ENCODE results near the gene HYCC1. TPM values are rescaled to one million over a fixed set of nuclear protein-coding genes. Genes with fewer than 3 reads are reported as not detected.
A peak's percentile ranks its signal among the peaks of the same experiment; 100 is the strongest.

Gene HYCC1
- polyA plus RNA-seq, 3 donors: 4.7 to 12.7 (median 12.1) TPM

- peaks cover 11% of the 10 kb centered on the region for H3K4me1 Mint-ChIP-seq
- DNase-seq: peak in 2 of 3 donors; percentile 5 to 19
- no peak overlapping the region for H3K27ac Mint-ChIP-seq
- H3K4me3 Mint-ChIP-seq: no peak overlapping the region
- H2AFZ ChIP-seq (ENCODE audit: insufficient read depth, low read depth, low read length, poor library complexity, severe bottlenecking): no peak overlapping the region
- peaks cover 0 to 3% (median 0%) of the 10 kb centered on the region in 7 donors for H3K9me3 Mint-ChIP-seq
- H3K4me1 ChIP-seq (ENCODE audit: control insufficient read depth in 1 of 2, insufficient read depth in 2 of 2, low read length in 2 of 2): peaks cover 40 to 53% of the 10 kb centered on the region in 2 donors
- no peak overlapping the region for H3K9ac ChIP-seq (ENCODE audit: insufficient read depth, low read length, poor library complexity, severe bottlenecking)
- no peak overlapping the region for H3K27ac ChIP-seq (ENCODE audit: low read depth in 1 of 2, low read length in 2 of 2)
- H4K20me1 ChIP-seq (ENCODE audit: insufficient read depth, low read length): peaks cover 47% of the 10 kb centered on the region
- no peaks in the 10 kb centered on the region for H3K27me3 ChIP-seq (ENCODE audit: control insufficient read depth in 2 of 2, insufficient read depth in 2 of 2, low read length in 2 of 2)
- H3K4me2 ChIP-seq (replicated peaks; ENCODE audit: extremely low read depth, low read length, poor library complexity, severe bottlenecking): peak overlapping the region; percentile 23
- peaks cover 0 to 3% (median 0%) of the 10 kb centered on the region in 3 donors for H3K27me3 Mint-ChIP-seq (ENCODE audit: low read depth in 3 of 3)
- peaks cover 71% of the 10 kb centered on the region for H3K79me2 ChIP-seq (ENCODE audit: insufficient read depth, low read length)
- H3K36me3 ChIP-seq (replicated peaks in 1 of 2; ENCODE audit: control insufficient read depth in 1 of 2, insufficient read depth in 2 of 2, low read length in 2 of 2): no peaks in the 10 kb centered on the region
- H3K4me3 ChIP-seq (replicated peaks in 1 of 3; ENCODE audit: low read depth in 2 of 3, low read length in 3 of 3): peak overlapping the region in 1 of 3 experiments; percentile 26
- 67% methylated on average over 3 of the region's 3 CpGs for WGBS (ENCODE audit: insufficient coverage)
- no peak for TF ChIP-seq CTCF (IDR thresholded peaks at IDR 0.05)
- H3K9me3 ChIP-seq (replicated peaks in 1 of 2; ENCODE audit: control insufficient read depth in 1 of 2, insufficient read depth in 1 of 2, low read length in 2 of 2): no peaks in the 10 kb centered on the region
- intact Hi-C loops (cut with micrococcal nuclease): loop anchor here in 1 of 2 donors (5.0 to 10.0 kb wide), 2 partner anchors 46 to 447 kb away; no protein-coding TSS in a partner anchor
- no peaks in the 10 kb centered on the region for H3K36me3 Mint-ChIP-seq
Measured at GRCh38 chr7:23011222-23011924, 2.6 kb downstream of the HYCC1 start.

- TF ChIP-seq CTCF (IDR thresholded peaks at IDR 0.05): no peak
- H3K9ac ChIP-seq (ENCODE audit: insufficient read depth, low read length, poor library complexity, severe bottlenecking): no peak overlapping the region
- H3K27me3 ChIP-seq (ENCODE audit: control insufficient read depth in 2 of 2, insufficient read depth in 2 of 2, low read length in 2 of 2): no peaks in the 10 kb centered on the region
- Mint-ChIP-seq H3K27ac (no peak overlapping the region), H3K36me3 (no peaks in the 10 kb centered on the region), H3K4me3 (no peak overlapping the region), H3K27me3 (ENCODE audit: low read depth in 3 of 3) (no peaks in the 10 kb centered on the region), H3K9me3 (peaks cover 0 to 5% (median 0%) of the 10 kb centered on the region in 7 donors), H3K4me1 (peaks cover 5% of the 10 kb centered on the region)
- H3K79me2 ChIP-seq (ENCODE audit: insufficient read depth, low read length): peaks cover 91% of the 10 kb centered on the region
- H3K9me3 ChIP-seq (replicated peaks in 1 of 2; ENCODE audit: control insufficient read depth in 1 of 2, insufficient read depth in 1 of 2, low read length in 2 of 2): no peaks in the 10 kb centered on the region
- no peak overlapping the region for H2AFZ ChIP-seq (ENCODE audit: insufficient read depth, low read depth, low read length, poor library complexity, severe bottlenecking)
- H3K4me1 ChIP-seq (ENCODE audit: control insufficient read depth in 1 of 2, insufficient read depth in 2 of 2, low read length in 2 of 2): peaks cover 31 to 41% of the 10 kb centered on the region in 2 donors
- H4K20me1 ChIP-seq (ENCODE audit: insufficient read depth, low read length): peaks cover 67% of the 10 kb centered on the region
- H3K36me3 ChIP-seq (replicated peaks in 1 of 2; ENCODE audit: control insufficient read depth in 1 of 2, insufficient read depth in 2 of 2, low read length in 2 of 2): no peaks in the 10 kb centered on the region
- no peak for DNase-seq
- H3K27ac ChIP-seq (ENCODE audit: low read depth in 1 of 2, low read length in 2 of 2): no peak overlapping the region
- H3K4me3 ChIP-seq (replicated peaks in 1 of 3; ENCODE audit: low read depth in 2 of 3, low read length in 3 of 3): no peak overlapping the region
- H3K4me2 ChIP-seq (replicated peaks; ENCODE audit: extremely low read depth, low read length, poor library complexity, severe bottlenecking): no peak overlapping the region
- intact Hi-C loops (cut with micrococcal nuclease): no loop called here
Measured at GRCh38 chr7:23009303-23009702, 4.6 kb downstream of the HYCC1 start.

Data from CD14-positive monocyte (primary cell).